NB4 (cell line): ENCODE data around the gene EPG5.

ENCODE experiments used
- POLR2A ChIP-seq: IDR thresholded peaks from 2 replicates; pipeline ENCODE4 v1.6.1; 2011; ENCODE audit warnings: mild to moderate bottlenecking; ENCODE audit not compliant: insufficient read length; ENCODE audit errors: extremely low read depth
- TF ChIP-seq, protein P1 (sequence below): IDR thresholded peaks from one replicate; pipeline ENCODE4 v1.5.1; 2012; ENCODE audit warnings: low read depth, low read length

DNA sequence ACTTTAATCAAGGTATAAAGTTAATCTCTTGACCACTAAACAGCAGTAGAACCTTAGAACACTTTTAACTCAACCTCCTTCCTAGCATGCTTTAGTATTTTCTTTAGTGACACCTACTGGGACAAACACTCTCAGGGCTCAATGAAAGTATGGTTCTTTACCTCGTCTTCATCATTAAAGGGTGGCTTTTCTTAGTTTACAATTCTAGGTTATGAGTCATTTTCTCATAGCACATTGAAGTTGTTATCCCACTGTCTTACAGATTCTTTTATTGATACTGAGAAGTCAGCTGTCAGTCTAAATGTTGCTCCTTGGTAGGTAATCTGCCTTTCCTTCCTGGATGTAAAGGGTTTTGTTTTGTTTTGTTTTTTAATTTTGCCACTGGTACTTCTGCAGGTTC, 103.7 kb downstream of the EPG5 start:
- TF ChIP-seq, protein P1, sequence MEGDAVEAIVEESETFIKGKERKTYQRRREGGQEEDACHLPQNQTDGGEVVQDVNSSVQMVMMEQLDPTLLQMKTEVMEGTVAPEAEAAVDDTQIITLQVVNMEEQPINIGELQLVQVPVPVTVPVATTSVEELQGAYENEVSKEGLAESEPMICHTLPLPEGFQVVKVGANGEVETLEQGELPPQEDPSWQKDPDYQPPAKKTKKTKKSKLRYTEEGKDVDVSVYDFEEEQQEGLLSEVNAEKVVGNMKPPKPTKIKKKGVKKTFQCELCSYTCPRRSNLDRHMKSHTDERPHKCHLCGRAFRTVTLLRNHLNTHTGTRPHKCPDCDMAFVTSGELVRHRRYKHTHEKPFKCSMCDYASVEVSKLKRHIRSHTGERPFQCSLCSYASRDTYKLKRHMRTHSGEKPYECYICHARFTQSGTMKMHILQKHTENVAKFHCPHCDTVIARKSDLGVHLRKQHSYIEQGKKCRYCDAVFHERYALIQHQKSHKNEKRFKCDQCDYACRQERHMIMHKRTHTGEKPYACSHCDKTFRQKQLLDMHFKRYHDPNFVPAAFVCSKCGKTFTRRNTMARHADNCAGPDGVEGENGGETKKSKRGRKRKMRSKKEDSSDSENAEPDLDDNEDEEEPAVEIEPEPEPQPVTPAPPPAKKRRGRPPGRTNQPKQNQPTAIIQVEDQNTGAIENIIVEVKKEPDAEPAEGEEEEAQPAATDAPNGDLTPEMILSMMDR: no peak
- no peak for TF ChIP-seq POLR2A
